ENCODE data around the gene UBTD1.

DNA sequence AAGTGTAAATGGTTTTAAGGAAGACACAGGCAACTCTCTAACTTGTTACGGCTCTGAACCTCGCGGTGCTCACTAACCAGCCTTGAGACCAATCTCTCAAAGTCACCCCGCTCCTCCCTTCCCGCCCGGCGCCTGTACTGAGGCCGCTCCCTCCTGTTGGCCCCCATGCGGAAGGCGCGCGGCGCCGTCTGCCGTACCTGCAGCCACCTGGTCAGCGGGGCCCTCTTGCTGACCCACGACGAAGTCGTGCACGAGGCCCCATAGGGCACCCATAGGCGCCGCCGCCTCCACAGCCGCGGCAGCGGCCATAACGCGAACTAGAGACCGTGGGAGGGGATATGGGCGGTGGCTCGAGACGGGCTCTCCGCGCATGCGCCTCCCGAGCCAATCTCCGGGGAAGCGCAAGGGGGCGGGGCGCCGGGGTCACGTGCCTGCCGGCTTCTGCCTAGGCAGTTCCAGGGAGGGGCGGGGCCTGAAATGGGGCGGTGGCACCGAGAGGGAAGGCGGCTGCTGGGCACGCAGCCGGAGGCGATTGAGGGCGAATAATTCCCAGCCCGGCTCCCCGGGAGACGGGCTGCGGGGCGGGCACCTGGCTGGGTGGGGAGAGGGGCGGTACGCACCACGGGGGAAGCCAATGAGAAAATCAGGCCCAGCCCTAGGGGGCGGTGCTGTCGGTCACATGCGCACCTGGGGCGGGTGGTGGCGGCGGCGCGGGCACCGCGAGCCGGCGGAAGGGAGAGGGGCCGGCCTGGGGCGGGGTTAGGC lies 466 bp upstream of the UBTD1 start, which contains the start of gene MMS19:
- TF ChIP-seq CTCF (conservative IDR thresholded peaks at IDR 0.05 in 1 of 2, IDR thresholded peaks at IDR 0.05 in 1 of 2; ENCODE audit: extremely low read depth in 1 of 2, insufficient read depth in 1 of 2, low read depth in 1 of 2, low read length in 2 of 2) (no peak), EZH2 (IDR thresholded peaks at IDR 0.05; ENCODE audit: borderline replicate concordance, low read length) (no peak)

Measured in mammary epithelial cell (primary cell).